H9 (cell line): Measurements from ENCODE around the gene SERPINH1. TPM values are rescaled to one million over a fixed set of nuclear protein-coding genes. Genes with fewer than 3 reads are reported as not detected.

Source experiments
- DNase-seq: peaks from one replicate; pipeline ENCODE4 v3.0.0-alpha.2; 2017
- H2AFZ ChIP-seq: one replicate; pipeline ENCODE4 v1.6.1; 2013; ENCODE audit warnings: mild to moderate bottlenecking, low read length, control low read depth, moderate library complexity
- H2AK5ac ChIP-seq: 2 replicates; pipeline ENCODE4 v1.6.1; 2013; ENCODE audit warnings: low read length, control low read depth, mixed read lengths; ENCODE audit not compliant: insufficient read length
- H2BK120ac ChIP-seq: one replicate; pipeline ENCODE4 v1.6.1; 2013; ENCODE audit warnings: low read depth, mild to moderate bottlenecking, low read length, control low read depth, inconsistent platforms; ENCODE audit not compliant: poor library complexity, severe bottlenecking
- H2BK12ac ChIP-seq: 2 replicates; pipeline ENCODE4 v1.6.1; 2013; ENCODE audit warnings: low read length, control low read depth, mixed read lengths, low read depth; ENCODE audit not compliant: insufficient read length
- H2BK15ac ChIP-seq: 2 replicates; pipeline ENCODE4 v1.6.1; 2013; ENCODE audit warnings: low read depth, low read length, control low read depth
- H2BK20ac ChIP-seq: one replicate; pipeline ENCODE4 v1.6.1; 2013; ENCODE audit warnings: low read depth, mild to moderate bottlenecking, low read length, control low read depth, inconsistent platforms; ENCODE audit not compliant: poor library complexity, severe bottlenecking
- H2BK5ac ChIP-seq: 2 replicates; pipeline ENCODE4 v1.6.1; 2013; ENCODE audit warnings: low read length, control low read depth, mixed read lengths; ENCODE audit not compliant: insufficient read length
- H3K14ac ChIP-seq: 2 replicates; pipeline ENCODE4 v1.6.1; 2013; ENCODE audit warnings: low read length, control low read depth; ENCODE audit not compliant: insufficient read depth
- H3K18ac ChIP-seq: 2 replicates; pipeline ENCODE4 v1.6.1; 2013; ENCODE audit warnings: low read depth, mild to moderate bottlenecking, mixed read lengths, low read length, control low read depth; ENCODE audit not compliant: insufficient read length
- H3K23ac ChIP-seq: 2 replicates; pipeline ENCODE4 v1.6.1; 2013; ENCODE audit warnings: low read length, control low read depth, mixed read lengths, low read depth; ENCODE audit not compliant: insufficient read length
- H3K23me2 ChIP-seq: 2 replicates; pipeline ENCODE4 v1.6.1; 2013; ENCODE audit warnings: low read depth, mild to moderate bottlenecking, mixed read lengths, low read length, control low read depth; ENCODE audit not compliant: insufficient read length, poor library complexity, severe bottlenecking
- H3K27ac ChIP-seq: 2 replicates; pipeline ENCODE4 v1.5.1; 2013; ENCODE audit warnings: low read length, control low read depth, mixed read lengths, low read depth; ENCODE audit not compliant: insufficient read length
- H3K27me3 ChIP-seq: 2 replicates; pipeline ENCODE4 v1.6.1; 2013; ENCODE audit warnings: low read length, control low read depth, inconsistent platforms; ENCODE audit not compliant: insufficient read depth
- H3K4ac ChIP-seq: 2 replicates; pipeline ENCODE4 v1.6.1; 2013; ENCODE audit warnings: low read depth, mild to moderate bottlenecking, control low read depth, inconsistent platforms, low read length, moderate library complexity
- H3K4me1 ChIP-seq: 2 replicates; pipeline ENCODE4 v1.6.1; 2013; ENCODE audit warnings: low read length, control low read depth, inconsistent platforms; ENCODE audit not compliant: insufficient read depth
- H3K4me2 ChIP-seq: 2 replicates; pipeline ENCODE4 v1.6.1; 2013; ENCODE audit warnings: low read length, control low read depth, mixed read lengths; ENCODE audit not compliant: insufficient read length, insufficient read depth
- H3K56ac ChIP-seq: 2 replicates; pipeline ENCODE4 v1.6.1; 2013; ENCODE audit warnings: low read depth, mild to moderate bottlenecking, mixed read lengths, low read length, control low read depth; ENCODE audit not compliant: insufficient read length
- H3K79me1 ChIP-seq: 2 replicates; pipeline ENCODE4 v1.6.1; 2013; ENCODE audit warnings: low read depth, mild to moderate bottlenecking, moderate library complexity, low read length, control low read depth, inconsistent platforms; ENCODE audit not compliant: insufficient read depth, poor library complexity, severe bottlenecking
- H3K79me2 ChIP-seq: 2 replicates; pipeline ENCODE4 v1.6.1; 2013; ENCODE audit warnings: low read length, control low read depth, inconsistent platforms; ENCODE audit not compliant: insufficient read depth
- H3K9ac ChIP-seq: 2 replicates; pipeline ENCODE4 v1.6.1; 2013; ENCODE audit warnings: low read length, control low read depth, mixed read lengths; ENCODE audit not compliant: insufficient read length; ENCODE audit errors: extremely low read depth
- H3K9me3 ChIP-seq: one replicate; pipeline ENCODE4 v1.6.1; 2013; ENCODE audit warnings: low read depth, low read length, inconsistent platforms; ENCODE audit not compliant: control insufficient read depth
- H3T11ph ChIP-seq: one replicate; pipeline ENCODE4 v1.6.1; 2013; ENCODE audit warnings: mild to moderate bottlenecking, low read length, control low read depth, inconsistent platforms
- H4K20me1 ChIP-seq: one replicate; pipeline ENCODE4 v1.6.1; 2013; ENCODE audit not compliant: control insufficient read depth, insufficient read length, insufficient read depth
- H4K5ac ChIP-seq: 2 replicates; pipeline ENCODE4 v1.6.1; 2013; ENCODE audit warnings: low read depth, mild to moderate bottlenecking, mixed read lengths, low read length, control low read depth; ENCODE audit not compliant: insufficient read length
- H4K8ac ChIP-seq: replicated peaks from 2 replicates; pipeline ENCODE4 v1.6.1; 2013; ENCODE audit warnings: low read length, control low read depth, mixed read lengths, low read depth; ENCODE audit not compliant: insufficient read length
- H4K91ac ChIP-seq: 2 replicates; pipeline ENCODE4 v1.6.1; 2013; ENCODE audit warnings: low read depth, mild to moderate bottlenecking, moderate library complexity, mixed read lengths, low read length, control low read depth; ENCODE audit not compliant: insufficient read length
- H3K27ac Mint-ChIP-seq, 3 experiments: 2 replicates in 2 of 3; 3 replicates in 1 of 3; pipeline ENCODE4 v1.8.0; 2020 to 2021; ENCODE audit warnings: mixed read lengths in 3 of 3, mild to moderate bottlenecking in 1 of 3, moderate library complexity in 1 of 3
- H3K27me3 Mint-ChIP-seq: 2 replicates; pipeline ENCODE4 v1.8.0; 2021; ENCODE audit warnings: low read depth, mild to moderate bottlenecking, moderate library complexity, mixed read lengths
- H3K36me3 Mint-ChIP-seq, 3 experiments: 2 replicates in 2 of 3; 3 replicates in 1 of 3; pipeline ENCODE4 v1.8.0; 2020 to 2021; ENCODE audit warnings: low read depth in 3 of 3, mixed read lengths in 3 of 3; ENCODE audit not compliant: insufficient read depth in 1 of 3
- H3K4me1 Mint-ChIP-seq, 2 experiments: 2 replicates each; pipeline ENCODE4 v1.8.0; 2020; ENCODE audit warnings: mixed read lengths in 2 of 2
- H3K4me3 Mint-ChIP-seq, 2 experiments: 2 replicates in 1 of 2; 3 replicates in 1 of 2; pipeline ENCODE4 v1.8.0; 2020 to 2021; ENCODE audit warnings: mild to moderate bottlenecking in 2 of 2, mixed read lengths in 2 of 2, moderate library complexity in 1 of 2
- H3K9me3 Mint-ChIP-seq, 2 experiments: 2 replicates in 1 of 2; 3 replicates in 1 of 2; pipeline ENCODE4 v1.8.0; 2020; ENCODE audit warnings: mild to moderate bottlenecking in 2 of 2, mixed read lengths in 2 of 2, moderate library complexity in 1 of 2
- CTCF ChIP-seq: fragments of 200-600 bp; sonication (generic); conservative IDR thresholded peaks from 3 replicates; pipeline ENCODE4 v1.8.0; 2021; ENCODE audit warnings: antibody characterized with exemption, mild to moderate bottlenecking
- WGBS: extraction: QIAGEN DNeasy Blood & Tissue Kit; methylation state at CpG from one replicate; pipeline ENCODE4 v1.1.7; 2013; ENCODE audit warnings: missing lambda C conversion rate, low lambda C conversion rate, mixed read lengths; ENCODE audit not compliant: insufficient read length; ENCODE audit errors: extremely low coverage; 5-methylcytosine and 5-hydroxymethylcytosine counted together
- total RNA-seq: library from RNA; stranded (reverse); gene quantifications from 2 replicates; pipeline ENCODE4 v1.2.1, GENCODE V29; 2021

The SERPINH1 gene
- total RNA-seq, 1 experiment from 2014 or later, result 253 TPM

- Histone ChIP-seq H3K27me3 (peaks cover 17% of the 10 kb centered on the region; the same call in 1 of the 2 replicates), H3K9me3 (no peaks in the 10 kb centered on the region), H2BK12ac (no peak overlapping the region), H3K79me2 (no peaks in the 10 kb centered on the region), H3K79me1 (no peaks in the 10 kb centered on the region), H4K20me1 (no peaks in the 10 kb centered on the region), H2BK15ac (no peak overlapping the region), H2BK120ac (no peak overlapping the region), H3K9ac (no peak overlapping the region), H2BK5ac (no peak overlapping the region), H2AK5ac (no peak overlapping the region), H3T11ph (no peak overlapping the region), H3K27ac (no peak overlapping the region), H3K4me1 (no peaks in the 10 kb centered on the region), H3K23me2 (peaks cover 15% of the 10 kb centered on the region), H4K5ac (no peak overlapping the region), H3K56ac (no peak overlapping the region), H3K18ac (no peak overlapping the region), H3K14ac (no peak overlapping the region), H4K8ac (no peak overlapping the region), H3K23ac (no peak overlapping the region), H3K4me2 (peak overlapping the region; percentile 65), H2AFZ (no peak overlapping the region), H3K4ac (no peak overlapping the region), H2BK20ac (no peak overlapping the region), H4K91ac (no peak overlapping the region)
- peak overlapping the region; percentile 66 to 86 for H3K4me3 Mint-ChIP-seq
- peaks cover 8 to 21% of the 10 kb centered on the region in 2 experiments for H3K4me1 Mint-ChIP-seq
- no peaks in the 10 kb centered on the region for H3K9me3 Mint-ChIP-seq
- no peak for TF ChIP-seq CTCF
- WGBS, result no CpG with 5 or more reads among the region's 10 CpGs
- no peak for DNase-seq
- H3K36me3 Mint-ChIP-seq, result no peaks in the 10 kb centered on the region
- peaks cover 41% of the 10 kb centered on the region for H3K27me3 Mint-ChIP-seq
- no peak overlapping the region for H3K27ac Mint-ChIP-seq
These were observed 38.0 kb upstream of the SERPINH1 start for GRCh38 chr11:75523811-75524664.
